K562 (cell line): Measurements from ENCODE around the gene EXOC4. TPM values are rescaled to one million over a fixed set of nuclear protein-coding genes. Genes with fewer than 3 reads are reported as not detected.

Experiments used
- ATAC-seq: fragments of 200-7000 bp; cut with Tn5 transposase; 3 replicates; pipeline ENCODE4 v1.9.1; 2020; ENCODE audit warnings: moderate library complexity
- BruUV-seq: library from RNA; stranded (reverse); fragments of 400-500 nt; replicated peaks from 2 replicates; lab custom pipeline; 2021; lab: Mats Ljungman, UMichigan
- CTCF ChIA-PET: fragments of 300-600 bp; formaldehyde crosslinking; extraction: SDS; loops from one replicate; lab custom pipeline; 2021; ENCODE audit warnings: low intra/inter-chr PET ratio; lab: Yijun Ruan, JAX
- POLR2A ChIA-PET: fragments of 300-600, 350-650 bp; sonication (Branson Sonifier 250); formaldehyde crosslinking; extraction: SDS; loops from one replicate; lab custom pipeline; 2021; ENCODE audit warnings: antibody characterized with exemption, inconsistent platforms; lab: Yijun Ruan, JAX
- DNase-seq, 4 experiments: peaks; one replicate each; pipeline versions ENCODE4 v3.0.0 to v3.0.0-alpha.2; 2011 to 2018; ENCODE audit warnings: low spot score in 3 of 4, mixed read lengths in 3 of 4; ENCODE audit errors: extremely low read depth in 1 of 4
- FAIRE-seq: peaks from 2 replicates; lab custom pipeline; 2011; peaks lifted over from hg19 to GRCh38; lab: Jason Lieb, UNC
- H2AFZ ChIP-seq: 2 replicates; pipeline ENCODE4 v1.6.0; 2011; ENCODE audit warnings: low read depth, low read length, control low read depth, inconsistent platforms
- H3K27ac ChIP-seq: fragments of 200-600 bp; 3 replicates; pipeline ENCODE4 v1.8.0; 2011; ENCODE audit warnings: low read depth, mild to moderate bottlenecking, control low read depth, inconsistent platforms, low read length, moderate library complexity, mixed read lengths; ENCODE audit errors: extremely low read depth
- H3K27me3 ChIP-seq, 2 experiments: fragments of 300-600 bp in 1 of 2; 2 replicates in 1 of 2; 3 replicates in 1 of 2; pipeline versions ENCODE4 v1.6.0 to v1.8.0; 2011; ENCODE audit warnings: inconsistent platforms in 2 of 2, low read length in 2 of 2, mild to moderate bottlenecking in 1 of 2, mixed read lengths in 1 of 2, moderate library complexity in 1 of 2; ENCODE audit not compliant: control insufficient read depth in 2 of 2, insufficient read depth in 2 of 2
- H3K36me3 ChIP-seq: fragments of 300-600 bp; 3 replicates; pipeline ENCODE4 v1.8.0; 2011; ENCODE audit warnings: mild to moderate bottlenecking, low read length, inconsistent platforms; ENCODE audit not compliant: control insufficient read depth, insufficient read depth
- H3K4me1 ChIP-seq, 2 experiments: fragments of 200-600 bp in 1 of 2; replicated peaks in 1 of 2; 2 replicates in 1 of 2; 3 replicates in 1 of 2; pipeline versions ENCODE4 v1.5.1 to v1.8.0; 2011; ENCODE audit warnings: inconsistent platforms in 2 of 2, low read length in 2 of 2, mild to moderate bottlenecking in 1 of 2, mixed read lengths in 1 of 2, moderate library complexity in 1 of 2; ENCODE audit not compliant: control insufficient read depth in 2 of 2, insufficient read depth in 2 of 2
- H3K4me2 ChIP-seq: 2 replicates; pipeline ENCODE4 v1.6.1; 2011; ENCODE audit warnings: low read length, control low read depth, inconsistent platforms, mixed read lengths; ENCODE audit not compliant: insufficient read depth
- H3K4me3 ChIP-seq: fragments of 200-600 bp; sonication (generic), shearing (Covaris generic); 2 replicates; pipeline ENCODE4 v1.5.1; 2016; ENCODE audit warnings: control low read depth, inconsistent platforms
- H3K79me2 ChIP-seq: fragments of 200-600 bp; 3 replicates; pipeline ENCODE4 v1.8.0; 2011; ENCODE audit warnings: low read length, inconsistent platforms; ENCODE audit not compliant: control insufficient read depth, insufficient read depth
- H3K9ac ChIP-seq, 2 experiments: 2 replicates each; pipeline versions ENCODE4 v1.6.0 to v1.6.1; 2011; ENCODE audit warnings: low read depth in 2 of 2, low read length in 2 of 2, control low read depth in 1 of 2, inconsistent platforms in 1 of 2, mild to moderate bottlenecking in 1 of 2, mixed read lengths in 1 of 2; ENCODE audit not compliant: insufficient read depth in 1 of 2
- H3K9me1 ChIP-seq: one replicate; pipeline ENCODE4 v1.6.0; 2011; ENCODE audit warnings: inconsistent platforms, mild to moderate bottlenecking, low read length, moderate library complexity; ENCODE audit not compliant: control insufficient read depth, insufficient read depth
- H3K9me3 ChIP-seq: replicated peaks from 2 replicates; pipeline ENCODE4 v1.5.1; 2011; ENCODE audit warnings: low read depth, low read length, inconsistent platforms; ENCODE audit not compliant: control insufficient read depth, insufficient read depth
- H4K20me1 ChIP-seq: replicated peaks from 2 replicates; pipeline ENCODE4 v1.6.1; 2011; ENCODE audit warnings: low read length, inconsistent platforms, mixed read lengths; ENCODE audit not compliant: control insufficient read depth, insufficient read depth
- DNMT1 ChIP-seq: fragments of 450-650 bp; IDR thresholded peaks from 2 replicates; pipeline ENCODE4 v1.6.1; 2016; ENCODE audit warnings: antibody characterized with exemption, mild to moderate bottlenecking
- NR2F6 ChIP-seq: fragments of 450-650 bp; formaldehyde crosslinking; IDR thresholded peaks from 2 replicates; pipeline ENCODE4 v1.4.0; 2020; ENCODE audit warnings: mild to moderate bottlenecking
- ZNF551 ChIP-seq: fragments of 250-450 bp; sonication (Bioruptor Pico); IDR thresholded peaks from 2 replicates; pipeline ENCODE4 v1.5.0; 2021; ENCODE audit warnings: mild to moderate bottlenecking, moderate library complexity
- ZNF766 ChIP-seq: fragments of 200-800 bp; sonication (Bioruptor generic); conservative IDR thresholded peaks from 2 replicates; pipeline ENCODE4 v1.6.1; 2016; ENCODE audit warnings: missing genetic modification characterization, missing compliant biosample characterization
- ZNF785 ChIP-seq: fragments of 250-450 bp; sonication (Bioruptor Pico); IDR thresholded peaks from 2 replicates; pipeline ENCODE4 v1.4.0; 2020; ENCODE audit warnings: mild to moderate bottlenecking
- WGBS: fragments of 100-300 bp; shearing (Covaris generic); methylation state at CpG from one replicate; pipeline ENCODE4 v1.1.6; 2016; ENCODE audit warnings: low coverage, mixed read lengths; ENCODE audit not compliant: insufficient coverage; ENCODE audit errors: missing lambda C conversion rate; 5-methylcytosine and 5-hydroxymethylcytosine counted together
- in situ Hi-C: fragments of 300-500 bp; cut with MboI; formaldehyde crosslinking; loops from 4 replicates; pipeline ENCODE4 v1.15.0; 2018; ENCODE audit warnings: inconsistent platforms, mixed read lengths
- intact Hi-C: fragments of 100-400 bp; cut with micrococcal nuclease; formaldehyde crosslinking; loops from 2 replicates; pipeline ENCODE4 v1.14.2; 2022
- polyA plus RNA-seq, 8 experiments: library from polyadenylated mRNA; depleted of rRNA in 4 of 8; stranded (reverse) in 5 of 8; unstranded in 3 of 8; fragments of >200 nt; fragmentation: Nextera tagmentation in 2 of 8; fragmentation: Illumina TruSeq in 1 of 8; extraction: Ambion mirVana in 2 of 8; extraction: Trizol in 1 of 8; gene quantifications; 2 replicates each; pipeline versions ENCODE4 v1.2.1 to v1.2.3, GENCODE V29; 2011 to 2014; ENCODE audit warnings: inconsistent platforms in 1 of 8, missing spikeins in 1 of 8
- total RNA-seq, 7 experiments: library from RNA; depleted of rRNA in 6 of 7; stranded (reverse); fragments of >200 nt in 6 of 7; fragmentation: Illumina TruSeq in 2 of 7; extraction: Trizol in 2 of 7; gene quantifications; 2 replicates each; pipeline versions ENCODE4 v1.2.1 to v1.2.3, GENCODE V29; 2011 to 2021; ENCODE audit warnings: low replicate concordance in 1 of 7
- TF ChIP-seq, protein P1 (sequence below): fragments of 450-650 bp; formaldehyde crosslinking; IDR thresholded peaks from 2 replicates; pipeline ENCODE4 v1.4.0; 2022; ENCODE audit warnings: mild to moderate bottlenecking, moderate library complexity

EXOC4 gene
- total and polyA plus RNA-seq, 9 of the 15 experiments (the other 6 are each of a cell fraction or from before 2014, with no cell fraction given) = 18.5 to 73.1 (median 46.6) TPM

DNA sequence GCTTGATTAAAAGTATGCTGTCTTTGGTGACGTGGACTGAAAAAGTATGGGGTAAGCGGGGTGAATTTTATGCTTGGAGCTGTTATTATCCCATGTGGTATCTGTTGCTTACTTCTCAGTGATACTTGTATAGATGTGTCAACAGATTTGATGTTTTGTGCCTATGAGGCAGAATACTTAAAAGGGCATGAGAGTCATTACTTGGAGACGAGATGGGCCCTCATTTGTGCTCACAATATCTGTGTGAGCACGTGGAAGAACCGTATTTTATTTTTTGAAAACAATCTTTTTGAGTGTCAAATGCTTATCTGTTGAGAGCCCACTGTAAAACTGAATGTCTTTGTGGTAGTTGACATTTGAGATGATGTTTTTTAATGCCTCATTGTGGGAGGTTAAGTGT is 281.9 kb downstream of the EXOC4 start:
- WGBS = 45% methylated on average over 5 of the region's 5 CpGs
- CTCF ChIA-PET = no interaction called here

DNA sequence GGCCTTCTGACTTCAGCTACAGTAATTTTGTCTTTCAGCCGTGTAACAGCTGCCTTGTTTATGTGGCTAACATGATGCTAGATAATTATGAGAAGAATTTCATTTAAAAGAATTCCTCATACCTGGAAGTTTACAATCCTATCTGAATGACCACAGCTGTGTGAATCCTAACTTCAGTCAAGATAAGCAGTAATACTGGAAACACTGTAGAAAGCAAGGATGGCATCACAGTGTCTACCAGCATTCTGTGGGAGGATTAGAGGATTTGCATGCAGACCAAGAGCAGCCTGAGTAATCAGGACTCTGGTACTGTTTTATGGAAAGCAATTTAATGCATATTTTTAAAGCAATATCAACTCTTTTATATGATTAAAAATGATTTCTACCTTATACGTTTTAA is 282.4 kb downstream of the EXOC4 start:
- ATAC-seq = no peak
- CTCF ChIA-PET = no interaction called here
- in situ Hi-C loops = no loop called here

More for the DNA sequence above, 281.9 kb downstream of the EXOC4 start:
- in situ Hi-C loops (no loop called here), intact Hi-C loops (no loop called here)
- no peaks in the 10 kb centered on the region for H3K36me3 ChIP-seq
- H2AFZ ChIP-seq = no peak overlapping the region
- H3K9ac ChIP-seq = no peak overlapping the region
- no peak overlapping the region for H3K4me2 ChIP-seq
- POLR2A ChIA-PET = no interaction called here
- no peaks in the 10 kb centered on the region for H3K9me3 ChIP-seq
- FAIRE-seq = no peak
- ATAC-seq = no peak
- H3K27me3 ChIP-seq = no peaks in the 10 kb centered on the region
- no peak overlapping the region for H3K27ac ChIP-seq
- TF ChIP-seq DNMT1 (no peak), ZNF551 (CRISPR knock-in tag) (no peak), ZNF785 (no peak)
- no peaks in the 10 kb centered on the region for H3K9me1 ChIP-seq
- H3K4me3 ChIP-seq = no peak overlapping the region
- H3K4me1 ChIP-seq = no peaks in the 10 kb centered on the region
- H4K20me1 ChIP-seq = no peaks in the 10 kb centered on the region
- no TSS peak for BruUV-seq
- no peaks in the 10 kb centered on the region for H3K79me2 ChIP-seq
- no peak for DNase-seq

More for the DNA sequence above, 282.4 kb downstream of the EXOC4 start:
- Histone ChIP-seq H3K79me2 (no peaks in the 10 kb centered on the region), H3K4me3 (no peak overlapping the region), H3K9me3 (no peaks in the 10 kb centered on the region), H2AFZ (no peak overlapping the region), H3K36me3 (no peaks in the 10 kb centered on the region), H3K27me3 (no peaks in the 10 kb centered on the region), H3K4me2 (no peak overlapping the region), H4K20me1 (no peaks in the 10 kb centered on the region), H3K9me1 (no peaks in the 10 kb centered on the region), H3K9ac (no peak overlapping the region), H3K27ac (no peak overlapping the region), H3K4me1 (no peaks in the 10 kb centered on the region)
- BruUV-seq = no TSS peak
- TF ChIP-seq, protein P1, sequence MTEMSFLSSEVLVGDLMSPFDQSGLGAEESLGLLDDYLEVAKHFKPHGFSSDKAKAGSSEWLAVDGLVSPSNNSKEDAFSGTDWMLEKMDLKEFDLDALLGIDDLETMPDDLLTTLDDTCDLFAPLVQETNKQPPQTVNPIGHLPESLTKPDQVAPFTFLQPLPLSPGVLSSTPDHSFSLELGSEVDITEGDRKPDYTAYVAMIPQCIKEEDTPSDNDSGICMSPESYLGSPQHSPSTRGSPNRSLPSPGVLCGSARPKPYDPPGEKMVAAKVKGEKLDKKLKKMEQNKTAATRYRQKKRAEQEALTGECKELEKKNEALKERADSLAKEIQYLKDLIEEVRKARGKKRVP = no peak
- TF ChIP-seq ZNF766 (CRISPR knock-in tag) (no peak), NR2F6 (CRISPR knock-in tag) (no peak)
- intact Hi-C loops = no loop called here
- FAIRE-seq (no peak), DNase-seq (no peak)
- POLR2A ChIA-PET = no interaction called here
- WGBS = 25% methylated on average over 2 of the region's 2 CpGs
